HL-60 (cell line): ENCODE measurements around the gene RNASEL.

Experiments
- POLR2AphosphoS5 ChIP-seq: IDR thresholded peaks from 2 replicates; pipeline ENCODE4 v1.6.1; 2012; ENCODE audit warnings: low read depth
- TF ChIP-seq, protein P1 (sequence below): IDR thresholded peaks from one replicate; pipeline ENCODE4 v1.5.1; 2011; ENCODE audit warnings: low read length, control low read depth, inconsistent platforms; ENCODE audit not compliant: insufficient read depth
- TF ChIP-seq, protein P2 (sequence below): IDR thresholded peaks from 2 replicates; pipeline ENCODE4 v1.6.1; 2012; ENCODE audit warnings: low read depth; ENCODE audit not compliant: insufficient replicate concordance

DNA sequence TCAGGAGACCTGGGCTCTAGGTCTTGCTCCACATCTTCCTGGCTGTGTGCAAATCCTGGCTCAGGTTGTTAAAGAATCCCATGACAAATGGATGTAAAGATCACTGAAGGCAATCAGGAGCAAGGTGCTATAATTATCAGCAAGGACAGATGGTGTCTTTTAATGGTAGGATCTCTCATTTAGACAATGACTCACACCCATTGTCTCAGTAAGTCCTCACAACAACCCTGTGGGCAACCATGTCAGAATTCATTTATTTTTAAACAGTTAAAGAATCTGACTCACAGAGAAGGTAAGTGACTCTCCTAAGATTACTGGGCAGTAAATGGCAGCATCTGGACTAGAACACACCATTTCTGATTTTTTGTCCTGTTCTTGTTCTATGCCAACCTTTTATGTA lies 32.8 kb downstream of the RNASEL start:
- TF ChIP-seq, protein P1, sequence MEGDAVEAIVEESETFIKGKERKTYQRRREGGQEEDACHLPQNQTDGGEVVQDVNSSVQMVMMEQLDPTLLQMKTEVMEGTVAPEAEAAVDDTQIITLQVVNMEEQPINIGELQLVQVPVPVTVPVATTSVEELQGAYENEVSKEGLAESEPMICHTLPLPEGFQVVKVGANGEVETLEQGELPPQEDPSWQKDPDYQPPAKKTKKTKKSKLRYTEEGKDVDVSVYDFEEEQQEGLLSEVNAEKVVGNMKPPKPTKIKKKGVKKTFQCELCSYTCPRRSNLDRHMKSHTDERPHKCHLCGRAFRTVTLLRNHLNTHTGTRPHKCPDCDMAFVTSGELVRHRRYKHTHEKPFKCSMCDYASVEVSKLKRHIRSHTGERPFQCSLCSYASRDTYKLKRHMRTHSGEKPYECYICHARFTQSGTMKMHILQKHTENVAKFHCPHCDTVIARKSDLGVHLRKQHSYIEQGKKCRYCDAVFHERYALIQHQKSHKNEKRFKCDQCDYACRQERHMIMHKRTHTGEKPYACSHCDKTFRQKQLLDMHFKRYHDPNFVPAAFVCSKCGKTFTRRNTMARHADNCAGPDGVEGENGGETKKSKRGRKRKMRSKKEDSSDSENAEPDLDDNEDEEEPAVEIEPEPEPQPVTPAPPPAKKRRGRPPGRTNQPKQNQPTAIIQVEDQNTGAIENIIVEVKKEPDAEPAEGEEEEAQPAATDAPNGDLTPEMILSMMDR, result no peak
- TF ChIP-seq, protein P2, sequence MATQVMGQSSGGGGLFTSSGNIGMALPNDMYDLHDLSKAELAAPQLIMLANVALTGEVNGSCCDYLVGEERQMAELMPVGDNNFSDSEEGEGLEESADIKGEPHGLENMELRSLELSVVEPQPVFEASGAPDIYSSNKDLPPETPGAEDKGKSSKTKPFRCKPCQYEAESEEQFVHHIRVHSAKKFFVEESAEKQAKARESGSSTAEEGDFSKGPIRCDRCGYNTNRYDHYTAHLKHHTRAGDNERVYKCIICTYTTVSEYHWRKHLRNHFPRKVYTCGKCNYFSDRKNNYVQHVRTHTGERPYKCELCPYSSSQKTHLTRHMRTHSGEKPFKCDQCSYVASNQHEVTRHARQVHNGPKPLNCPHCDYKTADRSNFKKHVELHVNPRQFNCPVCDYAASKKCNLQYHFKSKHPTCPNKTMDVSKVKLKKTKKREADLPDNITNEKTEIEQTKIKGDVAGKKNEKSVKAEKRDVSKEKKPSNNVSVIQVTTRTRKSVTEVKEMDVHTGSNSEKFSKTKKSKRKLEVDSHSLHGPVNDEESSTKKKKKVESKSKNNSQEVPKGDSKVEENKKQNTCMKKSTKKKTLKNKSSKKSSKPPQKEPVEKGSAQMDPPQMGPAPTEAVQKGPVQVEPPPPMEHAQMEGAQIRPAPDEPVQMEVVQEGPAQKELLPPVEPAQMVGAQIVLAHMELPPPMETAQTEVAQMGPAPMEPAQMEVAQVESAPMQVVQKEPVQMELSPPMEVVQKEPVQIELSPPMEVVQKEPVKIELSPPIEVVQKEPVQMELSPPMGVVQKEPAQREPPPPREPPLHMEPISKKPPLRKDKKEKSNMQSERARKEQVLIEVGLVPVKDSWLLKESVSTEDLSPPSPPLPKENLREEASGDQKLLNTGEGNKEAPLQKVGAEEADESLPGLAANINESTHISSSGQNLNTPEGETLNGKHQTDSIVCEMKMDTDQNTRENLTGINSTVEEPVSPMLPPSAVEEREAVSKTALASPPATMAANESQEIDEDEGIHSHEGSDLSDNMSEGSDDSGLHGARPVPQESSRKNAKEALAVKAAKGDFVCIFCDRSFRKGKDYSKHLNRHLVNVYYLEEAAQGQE, result no peak
- no peak for TF ChIP-seq POLR2AphosphoS5
